ENCODE results near the gene GPR183.
A peak's percentile ranks its signal among the peaks of the same experiment; 100 is the strongest.

Gene GPR183

DNA sequence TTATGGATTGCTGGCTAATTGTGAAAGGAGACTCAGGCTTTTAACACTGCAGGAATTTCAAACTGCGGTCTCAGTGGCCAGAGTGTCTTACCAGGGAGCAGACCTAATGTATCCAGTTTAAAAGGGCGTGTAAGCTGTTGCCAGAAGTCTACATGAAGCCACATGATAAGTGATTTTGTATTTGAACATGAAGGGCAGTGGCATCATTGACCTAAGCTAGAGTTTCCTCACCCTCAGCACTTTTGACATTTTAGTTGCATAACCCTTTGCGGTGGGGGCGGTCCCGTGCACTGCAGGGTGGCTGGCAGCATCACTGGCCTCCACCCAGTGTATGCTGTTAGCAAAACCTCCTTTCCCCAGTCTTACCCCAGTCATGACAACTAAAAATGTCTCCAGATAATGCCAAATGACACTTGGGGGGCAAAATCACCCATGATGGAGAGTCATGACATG lies 25.4 kb downstream of the GPR183 start:
- TF ChIP-seq CTCF (conservative IDR thresholded peaks at IDR 0.05; ENCODE audit: low read length): no peak
- TF ChIP-seq EZH2phosphoT487 (IDR thresholded peaks at IDR 0.05; ENCODE audit: borderline replicate concordance): no peak
- H3F3A ChIP-seq (ENCODE audit: low read depth): 0 out of 2 replicates have a peak, but pooled peaks cover 2% of the 10 kb centered on the region
- H3K79me2 ChIP-seq (ENCODE audit: insufficient read depth, low read length): peaks cover 71% of the 10 kb centered on the region
- no peaks in the 10 kb centered on the region for H3K9me3 ChIP-seq (ENCODE audit: insufficient read depth, low read depth, low read length)
- no peak overlapping the region for H3K4me2 ChIP-seq (ENCODE audit: low read depth, low read length, poor library complexity, severe bottlenecking)
- H4K20me1 ChIP-seq (ENCODE audit: insufficient read depth, low read length, poor library complexity, severe bottlenecking): no peaks in the 10 kb centered on the region
- H3K9ac ChIP-seq (ENCODE audit: low read depth, low read length, poor library complexity, severe bottlenecking): no peak overlapping the region
- H3K4me3 ChIP-seq (ENCODE audit: low read length, poor library complexity, severe bottlenecking): no peak overlapping the region
- H3K36me3 ChIP-seq (ENCODE audit: insufficient read depth, low read length): peaks cover 23% of the 10 kb centered on the region; the same call in 1 of the 2 replicates
- H2AFZ ChIP-seq (ENCODE audit: low read length): no peak overlapping the region
- no peaks in the 10 kb centered on the region for H3K27me3 ChIP-seq (ENCODE audit: insufficient read depth, low read length, poor library complexity, severe bottlenecking)
- no peaks in the 10 kb centered on the region for H3K9me2 ChIP-seq (replicated peaks; ENCODE audit: low read depth, low read length)
- H3K4me1 ChIP-seq (ENCODE audit: insufficient read depth, low read length, poor library complexity, severe bottlenecking): peaks cover 81% of the 10 kb centered on the region

DNA sequence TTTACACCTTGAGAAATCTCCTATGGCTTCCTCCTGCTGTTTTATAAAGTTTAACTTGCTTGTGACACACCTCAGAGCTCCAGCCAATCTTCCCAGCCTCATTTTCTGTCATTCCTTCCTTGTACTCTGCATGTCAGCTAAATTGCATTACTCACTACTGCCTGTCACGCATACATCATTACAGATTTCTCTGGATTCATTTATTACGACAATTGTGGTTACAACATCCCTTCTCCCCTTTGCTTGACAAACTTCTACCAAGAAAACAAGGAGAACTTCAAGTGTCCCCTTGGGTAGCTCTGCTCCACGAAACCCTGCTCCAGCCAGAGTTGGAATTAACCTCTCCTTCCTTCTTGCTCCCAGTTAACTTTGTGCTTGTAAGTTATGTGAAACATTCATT lies 27.0 kb downstream of the GPR183 start:
- H4K20me1 ChIP-seq (ENCODE audit: insufficient read depth, low read length, poor library complexity, severe bottlenecking): no peaks in the 10 kb centered on the region
- no peak overlapping the region for H3K4me2 ChIP-seq (ENCODE audit: low read depth, low read length, poor library complexity, severe bottlenecking)
- H3K27me3 ChIP-seq (ENCODE audit: insufficient read depth, low read length, poor library complexity, severe bottlenecking): no peaks in the 10 kb centered on the region
- H3K4me1 ChIP-seq (ENCODE audit: insufficient read depth, low read length, poor library complexity, severe bottlenecking): peaks cover 82% of the 10 kb centered on the region
- TF ChIP-seq CTCF (conservative IDR thresholded peaks at IDR 0.05; ENCODE audit: low read length) (no peak), EZH2phosphoT487 (IDR thresholded peaks at IDR 0.05; ENCODE audit: borderline replicate concordance) (no peak)
- peak overlapping the region; percentile 4 for H3K9ac ChIP-seq (ENCODE audit: low read depth, low read length, poor library complexity, severe bottlenecking)
- no peak overlapping the region for H2AFZ ChIP-seq (ENCODE audit: low read length)
- H3K36me3 ChIP-seq (ENCODE audit: insufficient read depth, low read length): peaks cover 23% of the 10 kb centered on the region; the same call in 1 of the 2 replicates
- H3K79me2 ChIP-seq (ENCODE audit: insufficient read depth, low read length): peaks cover 71% of the 10 kb centered on the region
- 0 out of 2 replicates have a peak, but pooled peaks cover 2% of the 10 kb centered on the region for H3F3A ChIP-seq (ENCODE audit: low read depth)
- H3K9me3 ChIP-seq (ENCODE audit: insufficient read depth, low read depth, low read length): no peaks in the 10 kb centered on the region
- no peaks in the 10 kb centered on the region for H3K9me2 ChIP-seq (replicated peaks; ENCODE audit: low read depth, low read length)
- H3K4me3 ChIP-seq (ENCODE audit: low read length, poor library complexity, severe bottlenecking): no peak overlapping the region

DNA sequence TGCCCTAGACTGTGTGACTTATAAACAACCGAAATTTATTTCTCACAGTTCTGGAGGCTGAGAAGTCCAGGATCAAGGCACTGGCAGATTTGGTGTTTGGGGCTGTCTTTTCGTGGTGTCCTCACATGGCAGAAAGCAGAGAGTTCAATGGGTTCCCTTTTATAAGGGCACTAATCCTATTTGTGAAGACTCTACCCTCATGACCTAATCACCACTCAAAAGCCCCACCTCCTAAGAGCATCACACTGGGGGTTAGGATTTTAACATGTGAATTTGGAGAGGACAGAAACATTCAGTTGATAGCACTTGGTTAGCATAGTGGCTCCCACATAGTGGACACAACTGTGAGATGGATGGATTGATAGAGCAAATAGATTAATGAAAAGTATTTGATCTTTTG lies 27.6 kb downstream of the GPR183 start:
- Histone ChIP-seq H3K4me2 (ENCODE audit: low read depth, low read length, poor library complexity, severe bottlenecking) (peak overlapping the region; percentile 60), H2AFZ (ENCODE audit: low read length) (no peak overlapping the region), H3F3A (ENCODE audit: low read depth) (0 out of 2 replicates have a peak, but pooled peaks cover 4% of the 10 kb centered on the region), H3K4me1 (ENCODE audit: insufficient read depth, low read length, poor library complexity, severe bottlenecking) (peaks cover 82% of the 10 kb centered on the region), H3K27me3 (ENCODE audit: insufficient read depth, low read length, poor library complexity, severe bottlenecking) (no peaks in the 10 kb centered on the region), H3K36me3 (ENCODE audit: insufficient read depth, low read length) (peaks cover 23% of the 10 kb centered on the region; the same call in 1 of the 2 replicates), H3K9me2 (replicated peaks; ENCODE audit: low read depth, low read length) (no peaks in the 10 kb centered on the region), H3K9me3 (ENCODE audit: insufficient read depth, low read depth, low read length) (no peaks in the 10 kb centered on the region), H3K79me2 (ENCODE audit: insufficient read depth, low read length) (peaks cover 65% of the 10 kb centered on the region), H3K9ac (ENCODE audit: low read depth, low read length, poor library complexity, severe bottlenecking) (peak overlapping the region; percentile 60), H3K4me3 (ENCODE audit: low read length, poor library complexity, severe bottlenecking) (no peak overlapping the region), H4K20me1 (ENCODE audit: insufficient read depth, low read length, poor library complexity, severe bottlenecking) (no peaks in the 10 kb centered on the region)
- TF ChIP-seq CTCF (conservative IDR thresholded peaks at IDR 0.05; ENCODE audit: low read length): no peak
- no peak for TF ChIP-seq EZH2phosphoT487 (IDR thresholded peaks at IDR 0.05; ENCODE audit: borderline replicate concordance)

Measured in Loucy (cell line).